NCI-H1105 treated with DMSO at 0.1 percent for 48 hours (cell line): ENCODE data around the gene HDAC7.

Source experiments
- DNase-seq: peaks from one replicate; lab custom pipeline; 2025; lab: John Stamatoyannopoulos, UW

The HDAC7 gene

DNA sequence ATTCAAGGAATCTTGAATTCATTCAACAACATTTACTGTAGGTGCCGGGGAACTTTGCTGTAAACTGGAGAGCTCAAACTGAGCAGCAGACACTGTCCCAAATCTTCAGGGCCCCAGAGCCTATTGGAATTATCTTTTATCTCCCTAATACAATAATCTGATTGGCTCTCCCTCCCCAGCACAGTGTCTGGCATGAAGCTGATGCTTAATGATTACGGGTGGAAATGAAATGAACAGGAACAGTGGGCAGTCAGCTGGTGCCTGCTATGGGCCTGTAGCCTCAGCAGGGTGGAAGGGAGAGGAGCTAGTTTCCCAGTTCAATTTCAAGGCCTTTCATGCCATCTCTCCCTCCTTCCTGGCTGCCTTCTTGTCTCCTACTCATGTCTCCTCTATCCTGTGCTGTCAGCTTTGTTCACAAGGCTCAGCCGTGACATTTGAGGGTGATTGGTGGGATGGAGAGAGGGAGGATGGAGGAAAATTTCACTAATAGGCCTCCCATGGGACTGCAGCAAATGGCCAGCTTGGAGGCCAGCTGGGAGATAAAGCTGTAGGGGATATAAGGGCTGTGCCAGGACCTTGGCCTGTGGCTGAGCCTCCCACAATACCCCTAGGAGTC, 56.7 kb downstream of the HDAC7 start:
- no peak for DNase-seq

DNA sequence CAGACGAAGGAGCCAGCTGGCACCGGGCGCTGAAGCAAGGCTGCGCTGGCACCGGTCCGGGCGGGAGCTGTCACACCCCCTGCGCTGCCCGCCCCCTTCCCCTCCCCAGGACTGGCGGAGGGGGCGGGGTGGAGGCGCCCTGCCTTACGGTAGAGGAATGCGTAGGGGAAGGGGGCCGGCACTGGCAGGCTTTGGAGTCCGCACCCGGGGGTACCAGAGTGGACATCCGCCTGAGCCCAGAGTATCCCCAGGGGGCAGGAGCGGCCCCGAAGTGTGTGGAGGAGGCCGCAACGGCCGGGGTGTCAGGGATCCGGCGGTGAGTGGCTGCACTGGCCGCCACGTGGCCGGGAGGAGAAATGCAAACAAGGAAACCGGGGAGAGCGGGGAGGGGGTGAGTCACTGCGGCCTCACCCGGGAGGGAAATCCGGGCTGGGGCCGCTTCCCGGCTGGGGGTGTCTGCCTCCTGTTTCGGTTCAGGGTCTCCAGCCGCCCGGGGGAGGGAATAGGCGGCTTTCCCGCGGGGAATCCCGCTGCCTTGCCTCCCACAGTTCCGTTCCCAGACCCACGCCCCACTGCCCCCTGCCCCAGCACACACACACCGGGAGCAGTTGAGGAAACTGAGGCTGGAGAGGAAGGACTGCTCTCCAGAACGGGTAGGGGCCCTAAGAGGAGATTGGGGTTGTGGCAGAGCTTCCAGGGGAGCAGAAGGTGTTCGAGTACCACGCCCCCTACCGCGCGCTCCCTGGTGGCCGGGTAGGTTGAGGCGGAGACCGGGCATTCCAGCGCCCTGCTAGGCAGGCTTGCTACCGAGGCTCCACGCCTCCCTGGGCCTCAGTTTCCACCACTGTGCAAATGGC, 60.6 kb downstream of the HDAC7 start, which contains the start of gene RAPGEF3:
TSS of gene RAPGEF3 (minus strand) at position 47 of the 857 bp plus-strand sequence. CDS start 324 bp downstream, outside the sequence.
- DNase-seq, result peak; percentile 51

DNA sequence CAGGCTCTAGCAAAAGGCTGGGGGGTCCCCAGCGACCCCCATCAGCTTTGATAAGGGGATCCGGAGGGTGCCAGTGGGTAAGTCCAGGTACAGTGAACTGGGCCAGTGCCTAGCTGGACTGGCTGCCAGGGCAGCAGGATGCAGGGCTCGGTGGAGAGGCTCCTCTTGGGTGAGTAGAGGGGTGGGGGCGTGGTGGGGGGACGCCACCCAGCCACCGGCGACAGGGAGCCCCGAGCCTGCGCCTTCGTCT, 61.2 kb downstream of the HDAC7 start:
- DNase-seq, result no peak

DNA sequence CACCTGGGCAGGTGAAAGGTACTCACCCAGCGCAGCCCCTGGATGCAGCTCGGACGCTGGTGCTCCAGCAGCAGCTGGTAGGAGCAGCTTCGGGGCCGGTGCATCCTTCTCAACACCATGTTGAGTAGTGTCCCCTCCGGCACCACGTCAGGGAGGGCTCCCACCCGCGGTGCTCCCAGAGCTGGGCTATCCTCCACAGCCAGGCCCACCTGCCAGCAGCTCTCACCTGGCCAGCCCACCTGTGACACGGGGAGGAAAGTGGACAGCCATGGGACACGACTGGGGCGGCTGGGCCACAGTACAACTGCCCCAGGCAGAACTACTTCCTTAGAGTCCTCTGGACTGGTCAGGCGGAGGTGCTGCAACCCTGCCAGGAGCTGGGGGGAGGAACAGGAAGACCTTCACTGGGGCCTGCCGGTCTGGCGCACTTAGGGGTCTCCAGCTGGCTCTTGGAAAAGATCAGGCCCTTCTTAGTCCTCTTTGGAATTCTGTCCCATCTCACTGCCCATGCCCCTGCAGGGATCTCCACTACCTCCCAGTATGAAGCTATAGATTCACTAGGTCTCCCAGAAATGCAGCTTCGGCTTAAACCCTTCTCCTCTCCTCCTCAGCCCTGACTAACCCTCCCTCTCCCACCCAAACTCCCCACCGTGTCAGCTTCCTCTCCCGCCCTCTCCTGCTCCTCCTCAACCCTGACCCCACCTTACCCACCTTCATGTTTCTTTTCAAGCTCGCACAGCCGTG, 61.7 kb downstream of the HDAC7 start:
- no peak for DNase-seq

DNA sequence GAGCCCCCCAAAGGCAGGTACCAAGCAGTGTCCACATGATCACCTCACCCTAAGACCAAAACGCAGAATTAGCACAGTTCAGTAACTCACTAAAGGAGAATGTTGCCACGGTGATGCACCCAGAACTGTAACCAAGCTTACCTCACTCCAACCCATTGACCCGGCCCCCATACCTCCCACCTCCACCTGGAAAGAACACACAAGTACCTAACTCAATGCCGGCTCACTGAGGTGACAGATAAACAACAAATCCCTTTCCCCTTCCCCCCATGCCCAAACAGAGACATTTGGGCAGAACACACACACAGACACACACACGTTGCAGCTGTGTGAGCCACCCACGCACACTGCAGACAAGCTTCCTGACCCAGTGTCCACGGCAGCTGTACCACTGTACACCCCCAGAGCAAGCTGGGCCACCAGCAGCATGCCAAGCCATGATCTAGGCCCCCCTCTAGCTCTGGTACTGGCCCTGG, 62.3 kb downstream of the HDAC7 start:
- no peak for DNase-seq

DNA sequence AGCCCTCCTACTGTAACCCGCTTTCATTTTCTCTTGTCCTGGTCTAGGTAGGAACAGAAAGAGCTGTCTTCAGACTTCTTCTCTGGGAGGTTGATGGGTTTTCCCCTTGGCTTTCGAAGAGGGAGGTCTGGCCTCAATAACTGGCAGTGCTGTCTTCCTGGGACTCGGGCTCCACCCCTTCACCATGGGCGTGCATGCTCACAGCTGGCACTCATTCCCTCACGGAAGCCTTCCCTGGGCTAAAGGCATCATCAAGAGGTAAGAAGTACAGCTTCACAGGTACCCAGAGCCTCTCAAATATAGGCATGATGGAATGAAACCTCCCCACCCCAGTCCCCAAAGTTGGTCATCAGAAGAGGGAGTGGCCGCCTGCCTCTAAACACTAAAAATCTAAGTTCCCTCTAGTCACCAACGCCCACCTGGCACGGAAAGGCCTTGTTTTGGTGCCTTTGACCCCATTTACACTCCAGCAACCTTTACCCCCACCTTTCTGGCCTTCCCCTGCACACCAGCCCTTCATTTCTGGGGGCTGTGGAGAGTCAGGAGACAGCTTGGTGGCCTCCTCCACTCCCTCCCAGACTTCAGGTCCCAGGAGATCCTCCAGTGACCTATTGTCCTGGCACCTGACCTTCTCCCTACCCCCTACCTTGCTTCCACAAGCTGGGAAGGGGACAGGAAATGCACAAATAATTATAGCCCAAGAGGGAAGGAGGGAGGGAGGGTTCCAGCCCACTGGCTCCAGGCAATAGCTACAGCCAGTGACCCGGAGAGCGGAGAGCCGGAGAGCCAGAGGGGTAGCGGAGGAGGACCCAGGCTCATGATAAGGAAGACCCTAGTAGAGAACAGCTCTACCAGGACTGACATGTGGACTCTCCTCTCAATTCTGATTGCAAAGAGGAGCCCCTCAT, 63.8 kb downstream of the HDAC7 start:
- DNase-seq, result no peak

DNA sequence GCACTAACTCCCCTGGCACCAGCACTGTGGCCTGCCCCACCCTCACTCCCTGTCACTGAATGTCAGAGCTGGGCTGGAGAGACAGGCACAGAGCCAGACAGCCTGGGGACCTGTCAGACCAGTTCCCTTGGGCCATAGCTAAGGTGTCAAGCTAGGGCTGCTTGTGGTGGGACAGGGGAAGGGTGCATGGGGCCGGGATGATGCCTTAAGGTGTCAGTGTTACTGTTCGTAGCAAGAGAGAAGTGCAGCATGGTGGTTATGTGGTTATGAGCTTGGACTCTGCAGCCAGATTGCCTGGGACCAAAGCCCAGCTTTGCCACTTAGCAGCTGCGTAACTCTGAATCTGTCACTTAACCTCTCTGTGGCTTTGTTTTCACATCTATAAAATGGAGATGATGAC, 64.8 kb downstream of the HDAC7 start:
- no peak for DNase-seq

DNA sequence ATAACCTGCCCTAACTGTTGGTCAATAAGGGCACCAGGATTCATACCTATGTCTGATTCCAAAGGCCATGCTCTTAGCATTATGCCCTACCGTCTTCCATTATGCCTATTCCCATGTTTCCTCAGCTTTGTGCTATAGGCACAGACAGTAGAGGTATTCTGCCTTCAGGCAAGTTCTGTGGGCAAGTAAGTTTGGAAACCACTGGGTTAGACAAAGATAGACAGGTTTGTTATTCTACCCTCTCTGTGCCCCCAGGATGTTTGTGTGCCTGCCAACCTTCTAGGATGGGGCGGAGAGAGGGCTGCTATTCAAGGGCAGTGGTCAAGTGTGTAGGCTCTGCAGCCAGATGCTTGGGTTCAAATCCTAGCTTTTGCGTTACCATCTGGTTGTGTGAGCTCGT, 65.6 kb downstream of the HDAC7 start:
- DNase-seq, result no peak

DNA sequence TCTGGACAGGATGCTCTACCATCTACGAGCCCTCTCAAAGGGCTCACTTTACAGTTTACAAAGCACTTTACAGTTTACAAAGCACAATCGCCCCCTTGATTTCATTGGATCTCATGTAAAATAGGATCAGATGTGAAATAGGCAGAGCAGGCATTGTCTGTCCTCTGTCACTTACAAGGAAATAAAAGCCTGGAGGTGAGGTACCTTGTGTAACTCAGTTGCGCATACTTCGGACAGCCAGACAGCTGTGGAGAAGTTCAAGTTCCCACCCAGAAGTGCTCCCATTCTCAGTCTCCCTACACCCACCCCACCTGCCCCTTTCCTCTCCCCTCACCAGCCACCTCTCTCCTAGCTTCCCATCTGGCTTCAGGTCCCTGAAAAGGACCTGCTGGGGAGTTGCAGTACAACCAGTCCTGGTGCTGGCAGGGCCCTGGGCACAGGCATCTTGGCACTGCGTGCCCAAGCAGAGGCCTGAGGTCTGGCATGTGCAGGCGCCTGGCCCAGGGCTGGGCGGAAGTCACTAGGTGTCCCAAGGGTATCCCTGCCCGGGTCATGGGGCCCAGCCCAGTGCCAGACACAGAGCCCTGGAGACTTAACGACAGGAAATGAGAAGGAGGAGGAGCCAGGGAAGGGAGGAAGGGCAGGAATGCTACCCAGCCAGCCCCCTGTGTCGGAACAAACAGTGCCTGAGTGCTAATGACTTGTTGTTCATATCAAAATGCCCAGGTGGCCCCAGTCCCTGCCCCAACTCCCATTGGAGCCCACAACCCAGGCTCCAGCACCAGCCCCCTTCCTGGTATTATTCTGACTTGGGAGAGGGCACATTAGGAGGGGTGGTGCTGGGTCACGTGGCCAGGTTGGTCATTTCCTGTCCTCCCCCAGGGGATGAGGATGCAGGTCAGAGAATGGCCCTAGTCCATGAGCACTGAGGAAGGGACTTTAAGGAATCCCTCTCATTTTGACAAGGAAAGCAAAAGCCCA, 66.4 kb downstream of the HDAC7 start:
- DNase-seq, result no peak

DNA sequence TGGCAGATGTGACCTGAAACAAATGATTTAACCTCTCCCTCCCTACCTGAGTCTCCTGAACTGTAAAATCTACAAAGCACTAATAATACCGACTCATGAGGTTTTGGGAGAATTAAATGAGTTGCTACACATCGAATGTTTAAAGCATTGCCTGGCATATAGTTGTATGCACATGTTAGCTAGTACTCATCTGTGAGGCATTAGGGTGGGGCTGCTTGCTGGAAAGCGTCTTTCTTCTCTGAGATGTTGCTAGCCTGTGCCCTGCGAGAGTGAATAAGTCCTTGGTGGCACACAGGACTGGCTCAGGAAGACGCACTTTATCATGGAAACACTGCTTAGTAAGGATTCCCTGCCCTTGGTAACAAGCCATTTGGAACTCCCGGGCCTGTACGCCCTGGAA, 67.2 kb downstream of the HDAC7 start:
- no peak for DNase-seq

DNA sequence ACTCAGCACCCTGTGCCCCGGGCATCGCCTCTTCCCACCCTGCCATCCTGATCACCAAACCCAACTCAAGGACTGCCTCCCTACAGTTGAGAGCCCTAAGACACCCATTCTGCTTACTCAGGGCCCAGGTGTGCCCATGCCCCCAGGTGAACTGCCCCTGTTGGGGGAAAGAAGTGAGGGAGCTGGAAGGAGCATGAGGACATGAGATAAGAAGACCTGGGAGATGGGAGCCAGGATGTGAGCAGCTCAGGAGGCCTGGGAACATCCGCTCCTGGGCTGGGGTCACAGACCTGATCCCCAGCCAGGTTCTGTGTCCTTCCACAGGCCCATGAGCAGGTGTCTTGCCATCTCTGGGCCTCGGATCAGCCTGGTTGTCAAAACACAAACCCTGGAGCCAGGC, 67.6 kb downstream of the HDAC7 start:
- DNase-seq, result no peak

DNA sequence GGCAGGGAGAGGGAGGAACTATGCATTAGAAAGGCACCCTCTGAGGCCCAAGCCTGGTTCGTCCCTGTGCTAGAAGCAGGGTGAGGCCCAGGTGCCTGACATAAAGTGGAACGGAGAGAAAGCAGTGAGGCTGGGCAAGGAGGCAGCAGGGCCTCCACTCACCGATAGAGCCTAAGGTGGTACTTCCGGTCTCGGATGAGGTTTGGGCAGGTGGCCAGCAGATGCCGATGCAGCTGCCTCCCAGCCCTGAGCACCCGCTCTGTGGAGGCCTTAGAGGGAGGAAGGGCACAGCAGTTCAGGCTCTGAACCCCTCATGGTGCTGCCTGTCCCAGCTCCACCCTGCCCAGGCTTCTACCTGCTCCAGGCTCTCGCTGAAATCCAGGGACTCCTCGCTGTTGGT, 68.1 kb downstream of the HDAC7 start:
- DNase-seq, result no peak

DNA sequence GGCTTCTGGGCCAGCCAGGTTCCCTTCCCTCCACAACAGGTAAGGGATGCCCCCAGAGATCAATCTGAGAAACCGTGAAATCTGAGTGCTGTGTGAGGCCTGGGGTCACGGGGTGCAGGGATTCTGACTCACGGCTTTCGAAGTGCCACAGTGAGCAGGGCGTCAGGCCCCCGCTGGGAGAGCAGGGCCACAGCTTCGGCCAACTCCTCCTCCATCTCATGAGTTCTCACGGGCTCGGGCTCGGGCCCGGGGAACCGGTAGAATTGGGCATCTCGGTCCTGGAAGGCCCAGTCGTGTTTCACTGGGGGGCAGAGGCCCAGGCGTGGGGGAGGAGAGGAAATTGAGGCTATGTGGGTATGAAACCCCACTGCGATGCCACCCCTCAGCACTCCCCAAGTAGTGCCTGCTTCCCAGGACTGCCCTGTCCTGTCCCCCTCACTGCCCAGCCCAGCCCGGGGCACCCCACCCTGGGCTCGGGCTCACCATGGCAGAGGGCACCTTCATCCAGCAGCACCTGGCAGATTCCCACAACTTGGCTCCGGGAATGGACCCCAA, 68.7 kb downstream of the HDAC7 start:
- DNase-seq, result no peak

DNA sequence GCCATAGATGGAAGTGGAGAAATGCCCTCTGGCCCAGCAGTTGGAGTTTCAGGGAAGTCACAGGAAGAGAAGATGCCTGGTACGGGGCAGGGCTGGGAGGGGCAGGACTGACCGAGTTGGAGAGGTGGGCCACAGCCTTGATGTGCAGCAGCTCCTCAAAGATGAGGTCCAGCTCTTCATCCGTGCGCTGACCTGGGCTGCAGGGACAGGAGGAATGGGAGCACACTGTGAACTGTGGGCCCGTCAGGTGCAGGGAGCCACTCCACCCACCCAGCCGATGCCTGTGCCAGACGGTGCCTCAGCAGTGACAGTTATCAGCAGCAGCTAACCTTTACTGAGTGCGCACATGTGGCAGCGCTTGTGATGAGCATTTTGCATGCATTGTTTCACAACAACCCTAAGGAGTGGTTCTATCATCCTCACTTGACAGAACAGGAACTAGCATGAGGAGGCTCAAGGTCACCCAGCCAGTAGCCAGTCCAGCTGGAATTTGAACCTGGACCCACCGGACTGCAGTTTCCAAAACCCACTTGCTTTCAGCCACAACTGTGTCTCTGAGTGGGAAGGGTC, 69.4 kb downstream of the HDAC7 start:
- no peak for DNase-seq

DNA sequence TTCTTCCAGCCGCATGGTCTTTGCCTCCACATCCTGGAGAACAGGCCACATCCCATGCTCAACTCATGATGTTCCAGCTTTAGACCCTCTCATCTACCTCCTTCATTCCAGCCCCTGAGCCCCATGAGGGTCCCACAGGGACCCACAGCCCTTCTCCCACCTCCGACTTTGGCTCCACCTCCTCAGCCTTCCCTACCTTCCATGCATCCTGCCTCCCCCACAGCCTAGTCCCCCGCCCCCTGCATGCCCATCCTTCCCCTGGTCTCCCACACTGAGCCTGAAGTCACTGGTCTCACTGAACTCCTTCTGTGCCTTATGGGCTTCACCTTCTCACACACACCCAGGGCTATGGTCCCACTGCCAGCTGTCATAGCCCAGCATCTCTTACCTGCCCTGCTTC, 70.8 kb downstream of the HDAC7 start:
- no peak for DNase-seq

DNA sequence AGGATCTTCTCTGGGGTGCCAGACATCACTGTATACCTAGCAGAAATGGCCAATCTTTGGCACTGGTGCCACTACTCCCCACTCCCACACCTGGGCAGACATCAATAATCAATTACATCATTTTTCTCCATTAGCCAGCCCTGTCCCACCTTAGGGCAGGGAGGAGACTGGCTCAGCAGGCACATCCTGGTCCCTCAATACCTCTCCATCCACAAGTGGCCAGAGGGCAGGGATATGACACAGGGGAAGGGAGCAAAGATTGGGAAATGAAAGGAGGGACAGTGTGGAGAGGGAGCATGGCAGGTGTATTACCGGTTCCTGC, 71.2 kb downstream of the HDAC7 start:
- no peak for DNase-seq

DNA sequence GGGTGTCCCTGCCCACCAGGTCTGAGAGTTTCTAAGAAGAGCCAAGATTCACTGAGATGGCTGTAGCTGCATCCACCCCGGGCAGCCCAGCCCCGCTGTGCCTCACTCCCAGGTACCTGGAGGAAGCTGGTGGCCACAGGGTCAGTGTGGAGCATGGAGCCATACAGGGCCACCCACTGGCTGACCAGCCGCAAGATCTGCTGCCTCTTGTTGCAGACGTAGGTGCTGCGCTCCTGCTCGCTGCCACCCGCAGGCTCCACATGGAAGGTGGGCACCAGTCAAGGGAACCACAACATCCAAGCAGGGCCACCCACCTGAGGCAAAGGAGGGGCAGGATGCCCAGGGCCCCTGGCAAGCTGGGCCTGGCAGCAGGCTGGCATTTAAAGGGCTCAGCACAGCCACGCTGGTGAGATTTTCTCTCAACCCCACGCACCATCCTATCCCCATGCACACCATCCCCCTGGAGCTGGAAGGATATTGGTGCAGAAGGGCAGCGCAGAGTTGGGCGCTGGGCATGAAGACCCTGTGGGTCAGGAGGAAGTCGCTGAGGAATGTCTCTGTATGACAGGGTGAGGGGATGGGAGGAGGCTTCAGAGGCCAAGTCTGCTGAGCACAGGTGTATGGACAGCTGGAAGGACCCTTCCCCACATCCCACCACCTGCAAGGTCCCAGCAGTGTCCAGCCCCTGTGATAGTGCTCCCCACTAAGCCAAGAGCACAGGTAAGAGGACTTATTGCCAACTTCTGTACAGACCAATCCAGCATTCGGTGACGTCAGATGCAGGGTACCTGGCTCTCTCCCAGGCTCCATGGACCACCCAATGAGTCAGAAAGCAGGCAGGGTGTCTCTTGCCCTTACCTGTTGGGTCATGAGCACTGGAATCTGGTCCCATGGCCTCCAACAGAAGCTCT, 71.9 kb downstream of the HDAC7 start:
- no peak for DNase-seq

DNA sequence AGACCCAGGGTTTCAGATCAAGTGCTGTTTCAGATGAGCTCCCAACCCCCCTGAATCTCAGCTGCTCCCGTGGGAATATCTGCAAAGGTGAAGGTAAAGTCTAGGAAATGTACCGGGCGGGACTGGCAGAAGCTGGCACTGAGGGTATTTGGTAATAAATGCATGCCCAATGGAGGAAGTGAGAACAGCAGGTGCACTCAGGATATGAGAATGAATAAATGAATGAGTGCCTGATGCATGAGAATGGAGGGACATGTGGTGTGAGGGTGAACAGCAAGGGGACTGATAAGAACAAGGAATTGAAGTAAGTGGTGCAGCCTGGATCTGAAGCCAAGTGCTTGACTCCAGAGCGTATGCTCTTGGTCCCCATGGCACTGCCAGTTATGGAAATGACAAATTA, 72.6 kb downstream of the HDAC7 start:
- no peak for DNase-seq

DNA sequence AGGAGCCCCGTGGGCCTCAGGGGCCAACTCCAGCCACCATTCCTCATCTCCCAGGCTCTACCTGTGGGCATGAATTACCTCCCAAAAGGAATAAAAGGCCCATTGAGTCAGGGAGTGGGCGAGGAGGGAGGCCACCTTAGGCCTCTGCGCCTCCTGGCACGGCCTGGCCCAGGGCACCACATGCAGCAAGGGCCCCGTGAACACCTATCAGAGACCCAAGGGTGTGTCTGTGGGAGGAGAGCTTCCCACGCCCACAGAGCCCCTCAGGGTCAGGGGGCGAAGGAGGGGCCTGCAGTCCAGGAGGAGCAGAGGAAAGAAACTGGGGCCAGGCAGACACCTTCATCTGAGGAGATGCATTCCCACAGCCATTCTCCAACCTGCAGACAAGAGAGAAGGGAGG, 73.2 kb downstream of the HDAC7 start:
- no peak for DNase-seq
